ENCODE results near the gene PTGR3.

Gene PTGR3

GRCh38 chr18:75213611-75214331, 4.8 kb upstream of the PTGR3 start (continued):
- TF ChIP-seq PRDM6 (tag by site-specific recombination; IDR thresholded peaks at IDR 0.05) (peak; percentile 97), ZNF596 (tag by site-specific recombination; IDR thresholded peaks at IDR 0.05) (0 out of 2 replicates have a peak, but pooled peaks have one; percentile 19), ZNF843 (tag by site-specific recombination; IDR thresholded peaks at IDR 0.05) (peak; percentile 95), ZNF391 (tag by site-specific recombination; IDR thresholded peaks at IDR 0.05; ENCODE audit: borderline replicate concordance, low read depth) (0 out of 2 replicates have a peak, but pooled peaks have one; percentile 47), ZSCAN30 (tag by site-specific recombination; IDR thresholded peaks at IDR 0.05) (peak; percentile 29; the same call in 1 of the 2 replicates), ZNF513 (tag by site-specific recombination; IDR thresholded peaks at IDR 0.05) (0 out of 2 replicates have a peak, but pooled peaks have one; percentile 28), ZNF558 (tag by site-specific recombination; IDR thresholded peaks at IDR 0.05) (0 out of 2 replicates have a peak, but pooled peaks have one; percentile 37), ZNF549 (tag by site-specific recombination; IDR thresholded peaks at IDR 0.05) (no peak), OVOL3 (tag by site-specific recombination; IDR thresholded peaks at IDR 0.05) (peak; percentile 60; the same call in 1 of the 2 replicates)
- TF ChIP-seq, protein P1, sequence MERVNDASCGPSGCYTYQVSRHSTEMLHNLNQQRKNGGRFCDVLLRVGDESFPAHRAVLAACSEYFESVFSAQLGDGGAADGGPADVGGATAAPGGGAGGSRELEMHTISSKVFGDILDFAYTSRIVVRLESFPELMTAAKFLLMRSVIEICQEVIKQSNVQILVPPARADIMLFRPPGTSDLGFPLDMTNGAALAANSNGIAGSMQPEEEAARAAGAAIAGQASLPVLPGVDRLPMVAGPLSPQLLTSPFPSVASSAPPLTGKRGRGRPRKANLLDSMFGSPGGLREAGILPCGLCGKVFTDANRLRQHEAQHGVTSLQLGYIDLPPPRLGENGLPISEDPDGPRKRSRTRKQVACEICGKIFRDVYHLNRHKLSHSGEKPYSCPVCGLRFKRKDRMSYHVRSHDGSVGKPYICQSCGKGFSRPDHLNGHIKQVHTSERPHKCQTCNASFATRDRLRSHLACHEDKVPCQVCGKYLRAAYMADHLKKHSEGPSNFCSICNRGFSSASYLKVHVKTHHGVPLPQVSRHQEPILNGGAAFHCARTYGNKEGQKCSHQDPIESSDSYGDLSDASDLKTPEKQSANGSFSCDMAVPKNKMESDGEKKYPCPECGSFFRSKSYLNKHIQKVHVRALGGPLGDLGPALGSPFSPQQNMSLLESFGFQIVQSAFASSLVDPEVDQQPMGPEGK (tag by site-specific recombination; IDR thresholded peaks at IDR 0.05), result no peak
- TF ChIP-seq, protein P2, sequence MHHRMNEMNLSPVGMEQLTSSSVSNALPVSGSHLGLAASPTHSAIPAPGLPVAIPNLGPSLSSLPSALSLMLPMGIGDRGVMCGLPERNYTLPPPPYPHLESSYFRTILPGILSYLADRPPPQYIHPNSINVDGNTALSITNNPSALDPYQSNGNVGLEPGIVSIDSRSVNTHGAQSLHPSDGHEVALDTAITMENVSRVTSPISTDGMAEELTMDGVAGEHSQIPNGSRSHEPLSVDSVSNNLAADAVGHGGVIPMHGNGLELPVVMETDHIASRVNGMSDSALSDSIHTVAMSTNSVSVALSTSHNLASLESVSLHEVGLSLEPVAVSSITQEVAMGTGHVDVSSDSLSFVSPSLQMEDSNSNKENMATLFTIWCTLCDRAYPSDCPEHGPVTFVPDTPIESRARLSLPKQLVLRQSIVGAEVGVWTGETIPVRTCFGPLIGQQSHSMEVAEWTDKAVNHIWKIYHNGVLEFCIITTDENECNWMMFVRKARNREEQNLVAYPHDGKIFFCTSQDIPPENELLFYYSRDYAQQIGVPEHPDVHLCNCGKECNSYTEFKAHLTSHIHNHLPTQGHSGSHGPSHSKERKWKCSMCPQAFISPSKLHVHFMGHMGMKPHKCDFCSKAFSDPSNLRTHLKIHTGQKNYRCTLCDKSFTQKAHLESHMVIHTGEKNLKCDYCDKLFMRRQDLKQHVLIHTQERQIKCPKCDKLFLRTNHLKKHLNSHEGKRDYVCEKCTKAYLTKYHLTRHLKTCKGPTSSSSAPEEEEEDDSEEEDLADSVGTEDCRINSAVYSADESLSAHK (tag by site-specific recombination; IDR thresholded peaks at IDR 0.05), result peak; percentile 60
- TF ChIP-seq, protein P3, sequence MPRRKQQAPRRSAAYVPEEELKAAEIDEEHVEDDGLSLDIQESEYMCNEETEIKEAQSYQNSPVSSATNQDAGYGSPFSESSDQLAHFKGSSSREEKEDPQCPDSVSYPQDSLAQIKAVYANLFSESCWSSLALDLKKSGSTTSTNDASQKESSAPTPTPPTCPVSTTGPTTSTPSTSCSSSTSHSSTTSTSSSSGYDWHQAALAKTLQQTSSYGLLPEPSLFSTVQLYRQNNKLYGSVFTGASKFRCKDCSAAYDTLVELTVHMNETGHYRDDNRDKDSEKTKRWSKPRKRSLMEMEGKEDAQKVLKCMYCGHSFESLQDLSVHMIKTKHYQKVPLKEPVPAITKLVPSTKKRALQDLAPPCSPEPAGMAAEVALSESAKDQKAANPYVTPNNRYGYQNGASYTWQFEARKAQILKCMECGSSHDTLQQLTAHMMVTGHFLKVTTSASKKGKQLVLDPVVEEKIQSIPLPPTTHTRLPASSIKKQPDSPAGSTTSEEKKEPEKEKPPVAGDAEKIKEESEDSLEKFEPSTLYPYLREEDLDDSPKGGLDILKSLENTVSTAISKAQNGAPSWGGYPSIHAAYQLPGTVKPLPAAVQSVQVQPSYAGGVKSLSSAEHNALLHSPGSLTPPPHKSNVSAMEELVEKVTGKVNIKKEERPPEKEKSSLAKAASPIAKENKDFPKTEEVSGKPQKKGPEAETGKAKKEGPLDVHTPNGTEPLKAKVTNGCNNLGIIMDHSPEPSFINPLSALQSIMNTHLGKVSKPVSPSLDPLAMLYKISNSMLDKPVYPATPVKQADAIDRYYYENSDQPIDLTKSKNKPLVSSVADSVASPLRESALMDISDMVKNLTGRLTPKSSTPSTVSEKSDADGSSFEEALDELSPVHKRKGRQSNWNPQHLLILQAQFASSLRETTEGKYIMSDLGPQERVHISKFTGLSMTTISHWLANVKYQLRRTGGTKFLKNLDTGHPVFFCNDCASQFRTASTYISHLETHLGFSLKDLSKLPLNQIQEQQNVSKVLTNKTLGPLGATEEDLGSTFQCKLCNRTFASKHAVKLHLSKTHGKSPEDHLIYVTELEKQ (tag by site-specific recombination; IDR thresholded peaks at IDR 0.05; ENCODE audit: borderline replicate concordance), result peak; percentile 79; the same call in 1 of the 2 replicates
- TF ChIP-seq, protein P4, sequence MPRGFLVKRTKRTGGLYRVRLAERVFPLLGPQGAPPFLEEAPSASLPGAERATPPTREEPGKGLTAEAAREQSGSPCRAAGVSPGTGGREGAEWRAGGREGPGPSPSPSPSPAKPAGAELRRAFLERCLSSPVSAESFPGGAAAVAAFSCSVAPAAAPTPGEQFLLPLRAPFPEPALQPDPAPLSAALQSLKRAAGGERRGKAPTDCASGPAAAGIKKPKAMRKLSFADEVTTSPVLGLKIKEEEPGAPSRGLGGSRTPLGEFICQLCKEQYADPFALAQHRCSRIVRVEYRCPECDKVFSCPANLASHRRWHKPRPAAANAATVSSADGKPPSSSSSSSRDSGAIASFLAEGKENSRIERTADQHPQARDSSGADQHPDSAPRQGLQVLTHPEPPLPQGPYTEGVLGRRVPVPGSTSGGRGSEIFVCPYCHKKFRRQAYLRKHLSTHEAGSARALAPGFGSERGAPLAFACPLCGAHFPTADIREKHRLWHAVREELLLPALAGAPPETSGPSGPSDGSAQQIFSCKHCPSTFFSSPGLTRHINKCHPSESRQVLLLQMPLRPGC (tag by site-specific recombination; IDR thresholded peaks at IDR 0.05), result peak; percentile 70
